Medulla oblongata (tissue), 1 donor: ENCODE results near the gene CAPRIN2.

Source experiments
- DNase-seq: peaks from one replicate; pipeline ENCODE4 v3.0.0-alpha.2; 2015; ENCODE audit errors: extremely low spot score

CAPRIN2 gene, protein sequence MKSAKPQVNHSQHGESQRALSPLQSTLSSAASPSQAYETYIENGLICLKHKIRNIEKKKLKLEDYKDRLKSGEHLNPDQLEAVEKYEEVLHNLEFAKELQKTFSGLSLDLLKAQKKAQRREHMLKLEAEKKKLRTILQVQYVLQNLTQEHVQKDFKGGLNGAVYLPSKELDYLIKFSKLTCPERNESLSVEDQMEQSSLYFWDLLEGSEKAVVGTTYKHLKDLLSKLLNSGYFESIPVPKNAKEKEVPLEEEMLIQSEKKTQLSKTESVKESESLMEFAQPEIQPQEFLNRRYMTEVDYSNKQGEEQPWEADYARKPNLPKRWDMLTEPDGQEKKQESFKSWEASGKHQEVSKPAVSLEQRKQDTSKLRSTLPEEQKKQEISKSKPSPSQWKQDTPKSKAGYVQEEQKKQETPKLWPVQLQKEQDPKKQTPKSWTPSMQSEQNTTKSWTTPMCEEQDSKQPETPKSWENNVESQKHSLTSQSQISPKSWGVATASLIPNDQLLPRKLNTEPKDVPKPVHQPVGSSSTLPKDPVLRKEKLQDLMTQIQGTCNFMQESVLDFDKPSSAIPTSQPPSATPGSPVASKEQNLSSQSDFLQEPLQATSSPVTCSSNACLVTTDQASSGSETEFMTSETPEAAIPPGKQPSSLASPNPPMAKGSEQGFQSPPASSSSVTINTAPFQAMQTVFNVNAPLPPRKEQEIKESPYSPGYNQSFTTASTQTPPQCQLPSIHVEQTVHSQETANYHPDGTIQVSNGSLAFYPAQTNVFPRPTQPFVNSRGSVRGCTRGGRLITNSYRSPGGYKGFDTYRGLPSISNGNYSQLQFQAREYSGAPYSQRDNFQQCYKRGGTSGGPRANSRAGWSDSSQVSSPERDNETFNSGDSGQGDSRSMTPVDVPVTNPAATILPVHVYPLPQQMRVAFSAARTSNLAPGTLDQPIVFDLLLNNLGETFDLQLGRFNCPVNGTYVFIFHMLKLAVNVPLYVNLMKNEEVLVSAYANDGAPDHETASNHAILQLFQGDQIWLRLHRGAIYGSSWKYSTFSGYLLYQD

DNA sequence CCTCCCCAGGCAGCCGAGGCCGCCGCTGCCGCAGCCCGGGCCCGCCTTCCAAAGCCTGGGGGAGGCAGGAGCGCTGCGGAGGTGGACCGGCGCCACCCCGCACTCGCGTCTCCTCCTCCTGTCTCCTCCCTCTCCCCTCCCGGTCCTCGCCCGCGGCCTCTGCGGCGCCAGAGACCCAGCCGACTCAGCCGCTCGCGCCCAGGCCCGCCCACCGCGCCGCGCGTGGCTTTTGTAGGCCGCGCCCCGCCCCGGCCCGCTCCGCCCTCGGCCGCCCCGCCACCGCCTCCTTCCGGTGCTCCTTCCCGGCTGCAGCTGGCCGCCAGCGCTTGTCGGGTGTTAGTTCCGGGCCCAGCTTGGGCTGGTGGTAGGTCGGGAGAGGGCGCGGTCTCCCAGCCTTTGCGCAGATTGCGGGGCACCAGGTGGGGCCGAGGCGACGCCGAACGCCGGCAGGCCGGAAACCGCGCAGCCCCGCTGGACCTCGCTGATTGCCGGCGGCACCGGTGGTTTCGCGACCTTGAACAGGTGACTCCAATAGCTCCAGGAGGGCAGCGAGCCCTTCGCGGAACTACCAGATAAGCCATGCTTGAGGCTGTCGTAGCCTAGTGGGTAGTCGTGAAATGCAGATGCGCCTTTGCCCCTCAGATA is at the start of gene CAPRIN2:
CAPRIN2 (minus strand) TSS at position 202 of the 645 bp plus-strand sequence. CDS start 1,431 bp downstream, outside the sequence.
- DNase-seq, result peak; percentile 93

- DNase-seq, result no peak
Observed at GRCh38 chr12:30797689-30798088, 42.9 kb upstream of the CAPRIN2 start.

- no peak for DNase-seq
Observed at GRCh38 chr12:30796891-30797371, 42.2 kb upstream of the CAPRIN2 start.

DNA sequence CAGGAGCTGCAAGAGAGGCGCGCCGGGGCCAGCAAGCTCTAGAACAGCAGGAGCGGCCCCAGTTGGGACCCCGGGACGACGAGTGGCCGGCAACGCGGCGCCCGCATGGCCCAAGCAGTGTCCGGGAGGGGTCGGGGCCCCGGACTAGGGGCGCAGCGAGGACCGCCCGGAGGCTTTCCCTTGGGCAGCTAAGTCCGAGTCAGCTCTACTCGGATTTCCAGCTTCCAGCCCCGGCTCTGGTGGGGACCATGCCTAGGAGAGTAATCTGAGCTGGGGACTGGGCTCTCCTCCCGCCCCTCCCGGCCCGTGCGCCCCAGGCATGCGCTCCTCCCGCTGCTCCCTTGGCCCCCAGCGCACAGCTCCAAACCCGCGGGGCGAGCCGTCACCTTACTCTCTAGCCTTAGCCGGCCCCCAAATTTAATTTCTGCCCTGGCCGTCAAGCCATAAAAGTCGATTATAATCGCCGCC is 41.6 kb upstream of the CAPRIN2 start:
- DNase-seq, result no peak

GRCh38 chr12:30795410-30796312 is 40.9 kb upstream of the CAPRIN2 start:
- DNase-seq, result no peak

DNA sequence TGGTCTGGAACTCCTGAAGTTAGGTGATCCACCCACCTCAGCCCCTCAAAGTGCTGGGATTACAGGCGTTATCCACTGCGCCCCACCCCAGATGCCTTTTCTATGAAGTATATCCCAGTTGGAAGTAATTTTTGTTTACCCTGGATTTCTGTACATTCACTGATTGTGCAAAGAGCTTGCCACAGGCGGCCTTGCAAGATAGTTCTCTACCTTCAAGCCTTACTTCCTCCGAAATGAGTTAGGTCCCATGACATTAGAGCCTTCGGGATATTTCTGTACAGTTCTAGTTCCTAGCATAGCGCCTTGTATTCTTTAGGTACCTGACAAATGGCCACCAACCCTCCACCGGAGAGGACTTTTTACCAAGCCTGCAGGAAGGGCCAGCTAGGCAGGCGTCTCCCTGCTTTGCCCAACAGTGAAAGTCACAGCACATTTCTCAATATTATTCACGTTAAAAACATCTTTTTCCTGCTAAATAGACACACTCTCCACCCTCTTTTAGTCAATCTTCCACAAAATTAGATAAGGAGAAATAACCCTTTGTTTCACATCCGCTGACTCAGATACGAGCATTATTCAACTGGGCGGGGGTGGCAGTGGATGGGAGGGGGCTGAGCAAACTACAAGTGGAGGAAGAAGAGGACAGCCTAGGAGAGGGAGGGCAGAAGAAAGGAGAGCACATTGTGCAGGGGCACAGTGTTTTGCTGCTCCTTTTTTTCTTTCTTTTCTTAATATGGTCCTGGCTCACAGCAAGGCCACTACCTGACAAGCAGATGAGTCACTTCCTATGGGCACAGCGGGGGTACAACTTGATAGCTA is 40.0 kb upstream of the CAPRIN2 start:
- DNase-seq, result no peak

- no peak for DNase-seq
Observed at GRCh38 chr12:30794020-30794419, 39.3 kb upstream of the CAPRIN2 start.

DNA sequence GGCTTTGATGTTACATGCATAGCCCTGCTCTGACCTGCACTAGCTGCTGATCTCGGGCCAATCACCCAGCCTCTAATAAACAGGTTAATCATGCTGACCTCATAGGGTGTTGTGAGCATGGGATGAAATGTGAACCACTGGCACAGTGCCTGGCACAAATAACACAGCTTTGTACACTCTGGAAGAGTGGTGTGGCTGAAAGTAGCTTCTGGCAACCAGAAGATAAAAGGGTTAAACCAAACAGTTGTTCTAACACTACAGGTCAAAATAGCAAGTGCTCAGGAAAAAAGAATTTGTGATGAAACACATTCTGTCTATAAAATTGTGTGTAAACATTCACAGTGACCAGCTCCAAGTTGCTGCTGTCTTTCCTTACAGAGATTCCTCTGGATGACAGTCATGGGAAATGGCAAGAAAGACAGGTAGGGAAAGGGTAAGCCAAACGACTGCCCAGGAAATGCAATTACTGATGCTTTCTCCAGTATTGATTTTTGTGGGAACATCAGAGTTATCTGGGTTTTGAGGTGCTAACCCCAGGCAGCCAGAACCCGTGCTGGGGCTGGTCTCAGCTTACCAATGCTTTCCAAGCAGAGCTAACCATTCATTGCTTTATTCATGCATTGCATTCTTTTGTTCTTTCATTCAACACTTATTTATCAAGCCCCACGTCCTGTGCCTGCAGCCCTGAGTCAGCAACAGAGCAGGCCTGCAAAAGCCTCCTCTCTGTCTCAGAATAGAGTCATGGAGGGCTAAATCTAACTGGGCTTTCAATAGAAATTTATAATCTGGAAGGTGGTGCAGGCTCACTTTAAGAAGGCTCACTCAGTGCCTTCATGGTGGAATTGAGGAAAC is 38.1 kb upstream of the CAPRIN2 start:
- no peak for DNase-seq

DNA sequence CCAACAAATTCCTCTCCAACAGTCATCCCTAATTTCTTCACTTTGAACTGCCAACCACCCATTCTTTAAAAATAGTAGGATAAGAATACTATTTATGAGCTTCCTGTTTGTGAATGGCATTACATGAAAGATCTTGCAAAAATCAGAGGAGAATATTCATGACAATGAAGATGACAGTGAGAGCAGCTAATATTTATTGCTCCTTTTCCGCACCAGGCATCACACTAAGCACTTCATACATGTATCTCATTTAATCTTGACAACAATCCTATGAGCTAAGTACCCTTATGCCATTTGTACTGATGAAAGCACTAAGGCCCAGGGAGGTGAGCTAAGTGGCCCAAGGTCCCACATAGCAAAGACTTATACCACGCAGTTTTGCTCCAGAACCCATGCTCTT is 37.3 kb upstream of the CAPRIN2 start:
- DNase-seq, result no peak

GRCh38 chr12:30788754-30789153 is 34.0 kb upstream of the CAPRIN2 start:
- DNase-seq, result no peak

DNA sequence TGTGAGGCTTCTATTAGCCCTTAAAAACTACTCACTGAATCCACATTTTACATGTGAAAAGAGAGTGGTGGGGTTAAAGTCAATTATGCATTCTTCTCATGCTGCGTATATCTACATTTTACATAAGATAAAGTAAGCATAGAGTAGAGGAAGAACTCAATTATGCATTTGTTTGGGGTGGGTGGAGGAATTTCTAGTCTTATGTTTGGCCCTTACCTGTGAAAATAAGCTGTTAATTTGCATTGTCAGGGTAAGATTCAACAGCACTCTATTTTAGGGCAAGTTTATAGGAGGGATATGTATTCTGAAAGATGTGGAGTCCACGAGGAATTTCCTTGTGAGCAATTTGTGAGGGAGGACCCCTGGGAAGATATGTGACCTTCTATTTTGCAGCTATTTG is 30.9 kb upstream of the CAPRIN2 start:
- no peak for DNase-seq

DNA sequence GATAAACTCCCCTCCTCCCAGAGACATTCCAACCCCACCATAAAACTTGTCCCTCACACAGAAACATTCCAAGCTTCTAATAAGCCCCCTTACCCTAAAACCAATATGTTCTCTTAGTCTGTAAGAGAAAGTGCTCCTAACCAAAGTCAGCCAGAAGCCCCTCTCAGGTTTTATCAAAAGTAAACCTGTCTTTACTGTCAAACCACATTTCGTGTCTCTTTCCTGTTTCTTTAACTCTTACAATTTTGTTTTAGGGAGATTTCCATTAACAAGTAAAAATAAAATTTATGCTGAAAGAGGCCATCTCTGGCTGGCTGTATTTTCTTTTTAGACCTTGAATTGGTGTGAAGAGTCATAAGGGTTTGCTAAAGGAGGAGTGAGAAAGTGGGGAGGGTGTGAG is 29.8 kb upstream of the CAPRIN2 start:
- no peak for DNase-seq

GRCh38 chr12:30783946-30784345 is 29.2 kb upstream of the CAPRIN2 start:
- no peak for DNase-seq

- no peak for DNase-seq
Observed at GRCh38 chr12:30782316-30783173, 27.8 kb upstream of the CAPRIN2 start.

GRCh38 chr12:30779578-30779977 is 24.8 kb upstream of the CAPRIN2 start:
- DNase-seq, result no peak

GRCh38 chr12:30779178-30779577 is 24.4 kb upstream of the CAPRIN2 start:
- no peak for DNase-seq

DNA sequence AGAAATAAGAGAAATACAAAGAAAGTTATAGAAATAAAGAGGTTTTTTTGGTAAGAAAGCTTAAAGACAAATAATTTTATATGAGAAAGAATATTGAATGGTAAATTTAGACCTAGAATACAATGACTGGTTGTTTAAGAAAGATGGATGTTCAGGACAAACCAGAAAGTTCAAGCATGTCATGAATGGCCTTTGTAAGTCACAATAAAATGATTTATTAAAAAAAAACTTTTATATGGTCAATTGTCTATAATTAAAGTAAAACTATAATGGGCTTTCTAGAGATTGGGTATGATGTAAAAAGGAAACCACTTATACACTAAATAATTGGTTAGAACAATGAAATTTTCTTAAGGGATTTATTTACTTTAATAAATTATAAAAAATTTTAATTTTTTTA is 19.8 kb upstream of the CAPRIN2 start:
- no peak for DNase-seq

- no peak for DNase-seq
Observed at GRCh38 chr12:30769802-30770201, 15.1 kb upstream of the CAPRIN2 start.
